GM18508 (cell line): Measurements from ENCODE around the gene DGKD.

Experiments
- ATAC-seq: cut with Tn5 transposase; IDR thresholded peaks from one replicate; pipeline ENCODE4 v1.9.1; 2021; ENCODE audit warnings: moderate number of reproducible peaks; ENCODE audit not compliant: insufficient read depth, unreplicated experiment

Gene DGKD

GRCh38 chr2:233423552-233423860 is 69.2 kb downstream of the DGKD start:
- ATAC-seq: no peak

GRCh38 chr2:233424154-233424951 is 70.1 kb downstream of the DGKD start:
- no peak for ATAC-seq

GRCh38 chr2:233426619-233427342 is 72.5 kb downstream of the DGKD start:
- no peak for ATAC-seq

GRCh38 chr2:233428008-233428407 is 73.7 kb downstream of the DGKD start:
- ATAC-seq: no peak

GRCh38 chr2:233428438-233428837 is 74.1 kb downstream of the DGKD start:
- ATAC-seq: no peak

GRCh38 chr2:233429175-233429897 is 75.0 kb downstream of the DGKD start:
- no peak for ATAC-seq

- ATAC-seq: no peak
Measured at GRCh38 chr2:233430081-233430480, 75.8 kb downstream of the DGKD start.

- no peak for ATAC-seq
Measured at GRCh38 chr2:233430651-233431050, 76.4 kb downstream of the DGKD start.

- no peak for ATAC-seq
Measured at GRCh38 chr2:233433029-233433428, 78.7 kb downstream of the DGKD start.

- no peak for ATAC-seq
Measured at GRCh38 chr2:233433794-233434193, 79.5 kb downstream of the DGKD start.

GRCh38 chr2:233434666-233435330 is 80.5 kb downstream of the DGKD start:
- ATAC-seq: no peak

GRCh38 chr2:233435436-233436190 is 81.3 kb downstream of the DGKD start:
- ATAC-seq: no peak

- no peak for ATAC-seq
Measured at GRCh38 chr2:233436191-233436581, 81.9 kb downstream of the DGKD start.

- ATAC-seq: no peak
Measured at GRCh38 chr2:233436691-233437438, 82.6 kb downstream of the DGKD start.

- no peak for ATAC-seq
Measured at GRCh38 chr2:233437439-233437955, 83.2 kb downstream of the DGKD start.

GRCh38 chr2:233438573-233439147 is 84.4 kb downstream of the DGKD start:
- ATAC-seq: no peak

- no peak for ATAC-seq
Measured at GRCh38 chr2:233439191-233439590, 84.9 kb downstream of the DGKD start.

GRCh38 chr2:233440314-233440713 is 86.0 kb downstream of the DGKD start:
- no peak for ATAC-seq

GRCh38 chr2:233440714-233441113 is 86.4 kb downstream of the DGKD start:
- no peak for ATAC-seq
